Measurements from ENCODE around the gene LETM1.

The LETM1 gene

DNA sequence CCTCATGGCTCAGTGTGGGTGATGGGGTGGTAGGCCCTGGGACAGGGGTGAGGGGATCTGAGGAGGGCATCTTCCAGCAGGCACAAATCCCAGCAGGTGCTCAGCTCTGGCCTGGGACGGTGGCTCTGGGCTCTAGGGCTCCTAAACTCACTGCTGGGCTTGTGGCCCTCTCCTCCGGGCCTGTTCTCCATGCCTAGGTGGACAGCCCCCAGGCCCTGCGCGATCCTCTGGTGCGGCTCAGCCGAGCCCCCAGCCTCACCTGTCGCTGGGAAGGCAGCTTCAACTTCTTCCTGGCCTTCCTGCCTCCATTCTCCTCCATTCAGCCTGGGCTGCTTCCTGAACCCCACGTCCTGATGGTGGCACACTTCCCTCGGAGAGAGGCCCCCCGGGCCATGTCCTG lies 82.2 kb downstream of the LETM1 start:
- DNase-seq, result no peak

DNA sequence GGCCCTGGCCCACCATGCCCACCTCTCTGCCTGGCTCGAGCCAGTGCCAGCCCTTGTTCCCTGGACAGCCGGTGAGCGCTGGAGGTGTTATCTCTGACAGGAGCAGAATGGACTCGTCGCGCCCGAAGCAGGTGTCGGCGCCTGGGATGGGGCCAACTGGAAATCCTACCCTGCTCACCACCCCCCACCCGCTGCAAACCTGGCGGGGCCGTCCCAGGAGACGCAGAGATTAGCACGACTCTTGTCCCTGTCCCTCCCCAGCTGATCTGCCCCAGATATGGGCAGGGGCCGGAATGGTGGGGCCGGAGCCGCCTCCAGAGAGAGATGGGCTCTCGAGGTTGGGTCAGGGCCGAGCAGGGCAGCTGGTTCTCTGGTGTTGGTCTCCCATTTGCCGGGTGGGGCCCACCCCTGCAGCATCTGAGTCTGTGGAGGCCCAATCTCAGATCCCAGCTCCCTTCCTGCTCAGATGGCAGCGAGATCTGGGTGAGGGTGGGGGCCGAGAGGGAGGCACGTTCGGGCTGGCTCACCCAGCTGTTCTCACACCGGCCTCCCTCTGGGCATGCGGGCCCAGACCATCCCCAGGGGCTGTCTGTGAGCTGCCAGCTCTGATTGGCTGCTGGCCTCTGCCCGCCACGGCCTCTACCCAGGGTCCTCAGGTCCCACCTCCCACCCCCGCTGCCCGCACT lies 83.0 kb downstream of the LETM1 start:
- DNase-seq, result no peak

DNA sequence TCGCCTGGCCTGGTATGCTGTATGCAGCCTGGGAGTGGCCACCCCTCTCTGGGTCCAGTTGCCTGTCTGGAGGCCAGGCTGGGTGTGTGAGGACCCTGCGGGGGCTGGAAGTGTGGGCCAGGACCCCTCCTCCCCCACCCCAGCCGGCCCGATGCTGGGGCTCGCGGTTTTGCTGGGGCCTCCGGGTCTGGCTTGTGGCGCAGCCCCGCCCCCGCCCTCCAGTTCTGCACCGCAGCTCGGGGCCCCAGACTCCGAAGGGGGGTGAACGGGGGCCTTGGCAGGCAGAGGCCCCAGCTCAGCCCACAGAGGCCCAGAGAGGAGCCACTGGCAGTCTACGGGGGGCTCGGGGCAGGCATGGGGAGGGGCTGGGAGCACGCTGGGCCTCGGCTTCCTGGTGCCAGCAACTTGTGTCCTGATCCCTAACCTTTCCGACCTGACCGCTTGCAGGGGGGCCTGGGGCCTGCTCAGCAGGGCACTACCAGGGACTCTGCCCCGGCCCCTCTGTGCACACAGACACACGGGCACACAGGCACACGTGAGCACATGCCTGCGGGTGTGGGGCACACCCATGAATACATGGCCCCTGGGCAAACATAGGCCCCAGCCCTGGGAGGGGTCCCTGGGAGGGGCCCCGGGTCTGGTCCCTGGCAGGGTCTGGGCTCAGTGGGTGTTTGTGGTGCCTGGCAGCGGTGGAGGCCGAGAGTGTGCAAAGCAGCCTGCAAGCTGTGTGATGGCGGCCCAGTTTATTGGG lies 84.2 kb downstream of the LETM1 start:
- DNase-seq, result no peak

DNA sequence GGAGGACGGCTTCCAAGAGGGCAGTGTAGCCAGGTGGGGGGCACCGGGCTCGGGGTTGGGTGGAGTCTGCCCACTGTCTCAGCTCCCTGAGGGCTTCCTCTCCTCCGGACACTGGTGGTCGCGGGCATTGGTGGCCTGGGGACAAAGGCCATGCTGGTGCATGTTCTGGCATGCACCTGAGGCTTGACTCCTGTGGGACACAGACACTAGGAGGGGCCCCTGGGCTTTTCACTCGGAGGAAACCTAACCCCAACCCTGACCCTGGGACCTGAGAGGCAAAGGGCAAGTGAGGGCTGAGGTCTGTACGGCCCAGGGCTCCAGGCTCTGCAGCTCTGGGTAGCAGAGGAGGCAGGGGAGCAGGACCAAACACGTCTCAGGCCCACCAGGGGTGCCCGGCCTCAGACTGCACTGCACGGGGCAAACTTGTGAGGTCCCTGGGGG lies 85.1 kb downstream of the LETM1 start:
- DNase-seq, result no peak

DNA sequence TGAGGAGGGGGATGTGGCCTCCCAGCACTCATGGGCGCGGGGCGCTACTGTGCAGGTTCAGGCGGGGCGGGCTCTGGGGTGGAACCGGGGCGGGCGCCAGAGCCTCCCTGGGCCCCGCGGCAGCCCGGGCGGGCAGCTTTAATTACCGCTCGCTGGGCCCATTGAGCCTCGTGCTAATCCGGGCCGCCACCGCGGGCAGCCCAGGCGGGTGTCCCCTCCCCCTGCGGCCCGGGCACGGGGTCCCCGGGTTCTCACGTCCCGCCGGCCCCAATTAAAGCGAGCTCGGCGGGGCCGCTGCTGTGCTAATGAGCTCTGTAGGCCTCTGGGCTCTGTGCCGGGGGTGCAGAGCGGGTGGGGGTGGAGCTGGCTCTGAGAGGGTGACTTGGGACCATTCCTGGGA lies 85.7 kb downstream of the LETM1 start:
- no peak for DNase-seq

DNA sequence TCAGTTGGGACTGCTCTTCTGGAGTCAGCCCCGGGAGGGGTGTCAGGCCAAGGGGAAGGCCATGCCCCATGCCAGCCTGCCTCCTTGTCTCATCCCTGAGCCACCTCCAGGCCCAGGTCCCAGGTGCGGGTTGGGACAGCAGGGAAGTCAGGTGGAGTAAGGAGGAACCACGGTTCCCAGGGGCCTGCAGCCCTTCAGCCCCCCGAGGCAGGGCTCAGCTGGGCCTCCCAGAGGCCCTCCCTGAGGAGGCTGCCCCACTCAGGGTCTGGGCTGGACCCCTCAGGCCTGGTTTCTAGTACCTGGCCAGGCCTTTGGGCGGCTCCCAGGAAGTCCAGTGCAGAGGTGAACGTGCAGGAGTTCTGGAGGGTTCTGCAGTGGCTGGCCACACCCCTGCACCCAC lies 86.3 kb downstream of the LETM1 start:
- no peak for DNase-seq

DNA sequence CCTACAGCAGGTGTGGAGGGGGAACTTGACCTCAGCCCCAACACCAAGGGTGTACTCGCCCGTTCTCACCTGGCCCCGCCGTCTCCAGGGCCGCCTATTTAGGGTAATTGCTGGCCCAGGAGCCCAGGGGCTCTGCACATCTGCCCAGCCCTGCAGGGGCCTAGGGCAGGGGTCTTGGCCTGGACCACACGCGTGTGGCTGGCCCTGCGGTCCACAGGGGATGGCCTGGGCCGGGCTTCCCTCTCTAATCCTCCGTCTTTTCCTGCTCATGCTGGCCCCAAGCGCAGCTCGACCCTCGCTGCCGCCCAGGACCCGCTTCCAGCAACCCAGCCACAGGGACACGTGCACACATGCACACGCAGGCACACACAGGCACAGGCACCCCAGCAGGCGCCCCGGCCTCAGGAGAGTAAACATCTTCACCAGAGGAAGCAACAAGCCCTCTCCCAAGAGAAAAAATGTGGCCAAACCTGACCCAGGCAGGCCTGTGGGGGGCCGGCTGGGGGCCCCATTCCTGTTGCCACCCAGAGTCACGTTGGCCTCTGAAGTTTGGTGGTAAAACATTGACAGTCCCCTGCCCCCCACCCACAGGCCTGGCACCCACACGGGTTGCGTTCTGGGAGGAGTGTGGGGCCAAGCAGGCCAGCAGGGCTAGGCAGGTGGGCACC lies 87.5 kb downstream of the LETM1 start:
- no peak for DNase-seq

DNA sequence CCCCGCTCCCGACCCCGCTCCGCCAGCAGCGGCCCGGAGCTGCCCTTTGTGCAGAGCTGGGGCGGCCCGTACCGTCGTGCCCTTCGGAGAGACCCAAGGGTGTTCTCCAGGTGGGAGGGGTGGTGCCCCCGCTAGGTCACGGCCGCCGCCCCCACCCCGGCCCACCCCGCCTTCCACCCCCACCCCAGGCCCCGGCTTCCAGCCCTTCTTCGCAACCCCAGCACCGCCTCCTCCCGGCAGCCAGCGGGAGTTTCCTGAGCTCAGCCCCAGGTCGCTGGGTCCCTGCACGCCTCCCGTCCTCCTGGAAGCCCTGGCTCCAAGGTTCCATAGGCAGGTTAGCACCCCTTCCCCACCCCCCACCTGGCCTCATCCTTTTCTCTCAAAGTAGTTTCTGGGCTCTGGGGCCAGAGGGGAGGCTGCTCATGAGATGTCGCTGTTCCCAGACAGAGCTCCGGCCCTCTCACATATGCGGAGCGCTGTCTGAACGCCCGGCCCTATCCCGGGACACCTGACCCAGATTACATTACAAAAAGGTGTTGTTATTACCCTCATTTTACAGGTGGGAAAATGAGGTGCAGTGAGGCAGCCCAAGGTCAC lies 88.1 kb downstream of the LETM1 start:
- DNase-seq, result peak in 1 of 2 donors; percentile 32

DNA sequence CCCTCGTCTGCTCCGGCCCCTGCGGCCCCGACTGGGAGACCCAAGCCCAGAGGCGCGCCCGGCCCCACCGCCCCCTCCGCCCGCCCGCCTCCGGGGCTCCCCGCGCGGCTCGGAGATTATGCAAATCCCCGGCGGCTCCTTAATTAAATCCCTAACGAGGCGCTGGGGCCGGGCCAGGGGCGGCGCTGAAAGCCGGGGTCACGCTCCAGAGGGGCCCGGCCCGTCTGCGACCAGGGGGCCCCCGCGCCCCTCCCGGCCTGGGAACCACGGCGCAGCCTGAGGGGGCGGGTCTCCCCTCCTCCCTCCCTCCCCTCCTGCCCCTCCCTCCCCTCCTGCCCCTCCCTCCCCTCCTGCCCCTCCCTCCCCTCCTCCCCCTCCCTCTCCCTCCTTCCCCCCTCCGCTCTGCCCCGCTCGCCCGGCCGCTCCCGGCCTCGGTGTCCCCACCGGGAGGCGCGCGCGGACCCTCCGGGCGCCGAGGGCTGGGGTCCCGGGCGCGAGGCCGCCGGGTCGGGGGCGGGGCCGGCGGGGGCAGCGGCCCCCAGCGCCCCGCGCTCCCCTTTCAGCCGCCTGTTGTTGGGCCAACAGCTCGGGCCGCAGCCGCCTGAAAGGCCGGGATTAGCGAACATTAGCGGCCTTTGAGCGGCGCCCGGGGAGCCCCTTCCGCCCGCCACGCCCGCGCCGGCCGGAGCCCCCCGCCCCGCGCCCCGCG lies 88.7 kb downstream of the LETM1 start:
- DNase-seq, result no peak

DNA sequence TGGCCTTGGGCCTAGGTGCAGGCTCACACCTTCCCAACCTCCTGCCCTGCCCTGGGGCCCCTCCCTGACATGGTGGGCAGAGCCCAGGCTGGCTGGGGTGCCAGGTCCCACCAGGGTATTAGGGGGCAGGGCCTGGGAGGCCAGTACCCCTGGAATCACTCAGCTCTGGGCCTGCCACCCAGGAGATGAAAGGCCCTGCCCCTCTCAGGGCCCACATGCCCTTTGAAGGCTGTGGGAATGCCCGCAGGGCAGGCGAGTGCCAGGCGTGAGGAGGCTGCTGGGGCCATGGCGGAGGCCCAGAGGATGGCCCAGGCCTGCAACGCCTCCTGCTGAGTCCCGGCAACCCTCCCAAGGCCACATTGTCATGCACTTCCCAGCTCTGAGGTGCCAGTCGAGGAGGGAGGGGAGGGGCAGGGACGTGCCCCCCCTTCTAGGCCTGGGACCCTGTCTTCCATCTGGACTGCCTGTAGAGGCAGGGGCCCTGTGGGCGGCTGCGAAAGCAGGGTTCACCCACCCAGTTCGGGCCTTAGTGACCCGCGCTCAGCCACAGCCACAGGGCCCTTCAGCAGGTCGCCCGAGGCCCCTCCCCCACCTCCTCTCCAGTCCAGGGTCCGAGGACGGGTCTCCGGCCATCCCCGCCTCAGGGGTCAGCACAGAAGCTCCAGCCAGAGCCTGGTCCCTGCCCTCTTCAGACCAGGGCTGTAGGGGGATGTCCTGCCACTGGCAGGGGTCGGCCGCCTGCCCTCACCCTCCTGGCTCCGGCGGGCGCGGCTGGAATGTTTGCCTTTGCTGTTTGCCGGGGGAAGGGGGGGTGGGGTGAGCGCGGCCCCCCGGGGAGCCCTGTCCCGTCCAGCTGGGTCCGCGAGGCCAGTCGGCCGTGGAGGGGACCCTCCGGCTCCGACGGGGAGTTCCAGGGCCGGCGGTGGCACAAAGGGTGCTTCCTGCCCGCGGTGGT lies 89.6 kb downstream of the LETM1 start:
- no peak for DNase-seq

DNA sequence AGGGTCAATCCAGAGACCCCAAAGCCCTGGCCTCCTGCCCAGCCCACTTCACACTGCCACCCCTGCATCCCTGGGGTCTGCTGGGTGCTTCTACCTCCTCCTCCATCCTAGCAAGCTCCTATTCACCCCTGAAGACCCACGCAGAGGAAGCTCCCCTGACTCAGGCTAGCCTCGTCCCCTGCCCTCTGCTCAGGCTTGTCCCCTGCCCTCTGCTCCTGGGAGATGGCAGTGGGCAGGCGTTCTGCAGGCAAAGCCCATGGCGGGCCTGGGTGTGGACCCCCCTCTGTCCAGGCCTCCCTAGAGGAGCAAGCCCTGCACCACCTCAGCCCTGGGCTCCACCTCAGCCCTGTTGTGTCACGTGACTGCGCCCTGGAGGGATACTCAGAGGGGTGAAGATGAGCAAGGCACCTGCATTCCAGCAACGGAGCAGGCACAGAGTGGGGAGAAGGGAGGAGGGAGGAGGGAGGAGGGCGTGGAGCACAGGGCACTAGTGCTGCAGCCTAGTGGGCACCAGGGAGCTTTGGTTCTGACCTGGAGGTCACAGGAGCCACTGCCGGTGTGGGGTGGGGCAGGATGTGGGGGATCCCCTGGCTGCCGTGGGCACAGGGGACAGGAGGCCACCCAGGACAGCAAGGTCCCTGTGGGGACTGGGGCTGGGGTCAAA lies 90.4 kb downstream of the LETM1 start:
- DNase-seq, result no peak

DNA sequence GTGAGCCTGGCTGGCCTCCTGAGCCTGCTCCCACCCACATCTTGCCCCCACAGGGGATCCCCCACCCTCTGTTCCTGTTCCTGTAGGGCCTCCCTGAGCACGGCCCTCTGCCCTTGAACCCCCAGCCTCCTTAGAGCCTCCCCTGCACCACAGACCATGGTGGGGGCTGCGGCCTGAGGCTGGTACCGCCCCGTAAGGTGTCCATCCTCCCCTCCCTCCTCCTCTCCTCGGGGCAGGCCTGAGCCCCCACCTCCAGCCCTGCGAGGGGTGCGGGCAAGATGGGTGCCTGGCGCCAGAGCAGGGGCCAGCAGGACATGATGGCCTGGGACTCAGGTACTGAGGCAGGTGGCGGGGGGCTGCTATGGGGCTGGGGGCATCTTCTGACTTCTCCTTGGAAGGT lies 91.3 kb downstream of the LETM1 start:
- DNase-seq, result no peak

DNA sequence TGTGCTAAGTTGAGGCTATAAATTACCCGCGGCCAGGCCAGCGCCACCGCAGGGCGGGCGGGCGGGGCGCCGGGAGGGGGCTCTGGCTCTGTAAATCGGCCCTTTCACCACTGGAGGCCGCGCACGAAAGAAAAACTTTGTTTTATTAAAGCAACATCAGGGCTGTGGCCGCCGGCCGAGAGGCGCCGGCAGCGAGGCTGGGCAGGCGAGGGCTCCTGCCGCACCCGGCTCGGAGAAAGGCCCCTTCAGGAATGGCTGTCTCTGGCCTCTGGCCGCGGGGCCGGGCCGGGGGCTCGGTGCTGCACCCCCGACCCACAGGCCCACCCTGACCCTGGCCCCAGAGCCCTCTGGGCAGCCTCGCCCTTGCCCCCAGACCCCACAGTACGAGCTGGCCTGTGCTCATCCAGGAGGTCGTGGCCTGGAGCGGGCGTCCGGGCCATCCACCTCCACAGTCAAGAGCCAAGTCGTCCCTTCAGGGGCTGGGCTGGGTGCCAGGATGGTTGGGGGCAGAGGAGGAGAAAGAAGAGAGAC lies 92.3 kb downstream of the LETM1 start:
- DNase-seq, result peak in 1 of 2 donors; percentile 7

DNA sequence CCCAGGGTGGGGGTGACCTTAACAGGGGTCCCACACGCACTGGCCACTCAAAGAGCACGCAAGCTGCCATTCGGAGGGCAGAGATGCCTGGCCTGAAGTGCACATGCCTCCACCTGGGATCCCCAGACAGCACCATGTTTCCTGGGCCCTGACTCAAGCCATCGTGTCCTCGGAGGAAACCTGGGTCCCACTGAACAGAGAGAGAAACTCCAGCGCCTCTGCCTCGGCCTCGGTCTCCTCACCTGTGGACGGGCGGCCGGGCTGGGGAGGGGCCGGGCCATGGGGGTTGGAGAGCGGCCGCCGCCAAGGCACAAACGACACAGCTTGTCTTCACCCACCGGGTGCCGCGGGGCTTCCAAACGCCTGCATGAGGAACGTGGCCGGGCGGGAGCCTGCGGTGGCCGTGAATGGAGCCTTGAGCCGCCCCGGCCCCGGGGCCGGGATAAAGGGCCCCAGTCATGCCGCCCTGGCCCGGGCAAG lies 92.8 kb downstream of the LETM1 start:
- no peak for DNase-seq

DNA sequence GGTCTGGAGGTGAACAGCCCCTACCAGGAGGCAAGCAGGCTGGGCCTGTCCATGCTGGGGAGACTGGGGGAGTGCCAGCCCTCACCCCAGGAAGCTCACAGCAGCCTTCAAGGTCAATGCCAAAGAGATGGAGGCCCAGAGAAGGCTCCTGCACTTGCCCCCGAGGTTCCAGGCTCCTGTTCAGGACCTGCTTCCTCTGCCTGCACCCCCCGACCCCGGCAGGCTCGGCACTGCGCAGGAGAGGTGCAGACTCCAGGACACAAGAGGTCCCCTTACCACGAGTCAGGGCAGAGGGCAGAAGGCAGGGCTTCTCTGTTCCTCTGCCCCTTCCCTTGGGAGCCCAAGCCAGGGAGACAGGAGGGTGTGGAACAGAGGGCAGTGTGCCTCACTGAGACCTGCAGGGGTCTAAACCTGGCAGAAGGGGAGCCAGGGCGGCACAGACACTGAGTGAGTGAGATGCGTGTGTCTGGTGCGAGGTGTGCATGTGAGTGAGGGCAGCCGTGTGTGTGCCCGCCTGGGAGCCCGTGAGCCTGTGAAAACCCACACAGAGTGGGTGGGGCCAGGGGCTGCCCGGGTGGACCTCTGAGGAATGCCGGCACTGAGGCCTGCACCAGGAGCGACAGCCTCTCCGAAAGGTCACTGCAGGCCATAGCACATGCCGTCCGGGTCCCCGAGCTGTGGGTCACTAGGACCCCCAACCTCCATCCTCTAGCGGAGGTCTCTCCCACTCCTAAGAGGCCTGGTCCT lies 93.5 kb downstream of the LETM1 start:
- DNase-seq, result no peak
